ENCODE results near the gene MEIOSIN. TPM values are rescaled to one million over a fixed set of nuclear protein-coding genes. Genes with fewer than 3 reads are reported as not detected.
"Not testable (repeated sequence)": the region's sequence is repeated elsewhere in the genome, so short reads cannot be mapped to it uniquely, and the experiment has no call there.

The MEIOSIN gene
- not detected for total RNA-seq
- polyA plus RNA-seq: not detected
- long read RNA-seq, donor 1: 0 reads
- long read RNA-seq, donor 2: 0 reads
- long read RNA-seq, donor 3: 0 reads

- H3K27ac ChIP-seq: no peak within 1 kb of the TSS
- no peak within 1 kb of the TSS for H3K4me3 ChIP-seq
- peaks cover 0 to 21% (median 12%) of the 10 kb centered on the region in 12 donors for H3K4me1 ChIP-seq
- ATAC-seq: no peak
- DNase-seq: no peak
- intact Hi-C loops (cut with DNase I): loop anchor here in 7 of 10 donors (5.0 kb wide), 2 partner anchors 34 to 41 kb away; partner anchors contain the start of genes SIX5 (in 6 of the 7), QPCTL (in 1 of the 7) and SNRPD2 (in 1 of the 7)
- WGBS, 4 donors: 90 to 95% (median 91%) methylated on average over 41 to 59 of the region's 59 CpGs
- H3K9me3 ChIP-seq: no peaks in the 10 kb centered on the region
- TF ChIP-seq CTCF (IDR thresholded peaks at IDR 0.05): no peak
- TF ChIP-seq POLR2A (IDR thresholded peaks at IDR 0.05): no peak
- no peaks in the 10 kb centered on the region for H3K27me3 ChIP-seq
- H3K36me3 ChIP-seq: no peaks in the 10 kb centered on the region
Measured at GRCh38 chr19:45733160-45733810, at the start of gene MEIOSIN. Gene MEIOSIN, plus strand, starts transcription at chr19:45733439. Its CDS starts 1,938 bp downstream, at chr19:45735377.

GRCh38 chr19:45685045-45685444 lies 48.2 kb upstream of the MEIOSIN start:
- ATAC-seq; intact Hi-C loops (cut with DNase I); H3K27ac ChIP-seq; H3K4me3 ChIP-seq; DNase-seq; H3K27me3 ChIP-seq; H3K9me3 ChIP-seq: not testable (repeated sequence)
- Histone ChIP-seq H3K36me3 (peaks cover 0 to 53% (median 39%) of the 10 kb centered on the region in 9 donors), H3K4me1 (peaks cover 0 to 13% (median 6%) of the 10 kb centered on the region in 12 donors)
- 79 to 89% (median 84%) methylated on average over 11 of the region's 11 CpGs for WGBS, 4 donors

GRCh38 chr19:45687599-45687998 lies 45.6 kb upstream of the MEIOSIN start:
- no peaks in the 10 kb centered on the region for H3K9me3 ChIP-seq
- ATAC-seq: no peak
- intact Hi-C loops (cut with DNase I): no loop called here
- TF ChIP-seq CTCF (IDR thresholded peaks at IDR 0.05) (no peak), POLR2A (IDR thresholded peaks at IDR 0.05) (no peak)
- WGBS, 4 donors: 85 to 92% (median 88%) methylated on average over 9 of the region's 9 CpGs
- H3K27me3 ChIP-seq: no peaks in the 10 kb centered on the region
- H3K27ac ChIP-seq: no peak overlapping the region
- DNase-seq: no peak
- H3K4me3 ChIP-seq: no peak overlapping the region
- peaks cover 0 to 11% (median 7%) of the 10 kb centered on the region in 12 donors for H3K4me1 ChIP-seq
- peaks cover 0 to 53% (median 39%) of the 10 kb centered on the region in 9 donors for H3K36me3 ChIP-seq

- H3K27ac ChIP-seq: peak within 1 kb of the TSS; percentile 73 to 95 (median 84)
- H3K27me3 ChIP-seq: no peaks in the 10 kb centered on the region
- 0 to 1% (median 0%) methylated on average over 36 of the region's 36 CpGs for WGBS, 4 donors
- no peaks in the 10 kb centered on the region for H3K9me3 ChIP-seq
- peak; percentile 83 to 90 (median 86) for ATAC-seq
- TF ChIP-seq POLR2A (IDR thresholded peaks at IDR 0.05): peak in 1 of 2 donors; percentile 78
- TF ChIP-seq CTCF (IDR thresholded peaks at IDR 0.05): peak in 3 of 12 donors; percentile 8 to 16 (median 16)
- H3K36me3 ChIP-seq: peaks cover 0 to 31% (median 22%) of the 10 kb centered on the region in 9 donors
- intact Hi-C loops (cut with DNase I): loop anchor here in 5 of 10 donors (1.0 to 5.0 kb wide), 7 partner anchors 25 to 184 kb away; partner anchors contain the start of genes SIX5 (in 3 of the 5), FBXO46 (in 1 of the 5), MEIOSIN (in 1 of the 5) and VASP (in 1 of the 5)
- H3K4me1 ChIP-seq: peaks cover 0 to 22% (median 8%) of the 10 kb centered on the region in 12 donors
- H3K4me3 ChIP-seq: peak within 1 kb of the TSS; percentile 43 to 89 (median 77)
- DNase-seq: peak; percentile 93 to 96 (median 95)
Measured at GRCh38 chr19:45691516-45692186, 41.6 kb upstream of the MEIOSIN start, which contains the start of gene SNRPD2. Gene SNRPD2, minus strand, starts transcription at chr19:45691953. Its CDS starts 65 bp downstream, at chr19:45691888.

Measured in heart left ventricle (tissue), 16 donors.